Activated CD4-positive, alpha-beta T cell treated with anti-CD3 and anti-CD28 coated beads, Interleukin-2, amount 50 U/mL, for 48 hours (primary cell): ENCODE data around the gene ZC3H4.

Experiments used
- DNase-seq, 2 experiments: peaks; one replicate each; pipeline ENCODE4 v3.0.0-alpha.2; 2020

ZC3H4 gene

DNA sequence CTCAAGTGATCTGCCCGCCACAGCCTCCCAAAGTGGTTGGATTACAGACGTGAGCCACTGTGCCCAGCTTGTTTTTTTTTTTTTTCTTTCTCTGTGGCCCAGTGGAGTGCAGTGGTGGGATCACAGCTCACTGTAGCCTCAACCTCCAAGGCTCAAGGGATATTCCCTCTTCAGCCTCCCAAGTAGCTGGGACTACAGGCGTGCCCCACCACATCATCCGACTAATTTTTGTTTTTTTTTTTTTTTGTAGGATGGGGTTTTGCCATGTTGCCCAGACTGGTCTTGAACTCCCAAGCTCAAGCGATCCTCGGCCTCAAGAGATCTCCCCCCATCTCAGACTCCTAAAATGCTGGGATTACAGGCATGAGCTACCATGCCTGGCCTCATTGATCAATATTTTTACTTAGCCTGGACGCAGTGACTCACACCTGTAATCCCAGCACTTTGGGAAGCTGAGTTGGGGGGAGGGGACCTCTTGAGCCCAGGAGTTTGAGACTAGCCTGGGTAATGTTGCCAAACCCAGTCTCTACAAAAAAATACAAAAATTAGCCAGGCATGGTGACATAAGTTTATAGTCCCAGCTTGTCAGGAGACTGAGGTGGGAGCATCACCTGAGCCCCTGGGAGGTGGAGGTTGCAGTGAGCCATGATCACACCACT lies 18.7 kb upstream of the ZC3H4 start:
- DNase-seq = no peak

DNA sequence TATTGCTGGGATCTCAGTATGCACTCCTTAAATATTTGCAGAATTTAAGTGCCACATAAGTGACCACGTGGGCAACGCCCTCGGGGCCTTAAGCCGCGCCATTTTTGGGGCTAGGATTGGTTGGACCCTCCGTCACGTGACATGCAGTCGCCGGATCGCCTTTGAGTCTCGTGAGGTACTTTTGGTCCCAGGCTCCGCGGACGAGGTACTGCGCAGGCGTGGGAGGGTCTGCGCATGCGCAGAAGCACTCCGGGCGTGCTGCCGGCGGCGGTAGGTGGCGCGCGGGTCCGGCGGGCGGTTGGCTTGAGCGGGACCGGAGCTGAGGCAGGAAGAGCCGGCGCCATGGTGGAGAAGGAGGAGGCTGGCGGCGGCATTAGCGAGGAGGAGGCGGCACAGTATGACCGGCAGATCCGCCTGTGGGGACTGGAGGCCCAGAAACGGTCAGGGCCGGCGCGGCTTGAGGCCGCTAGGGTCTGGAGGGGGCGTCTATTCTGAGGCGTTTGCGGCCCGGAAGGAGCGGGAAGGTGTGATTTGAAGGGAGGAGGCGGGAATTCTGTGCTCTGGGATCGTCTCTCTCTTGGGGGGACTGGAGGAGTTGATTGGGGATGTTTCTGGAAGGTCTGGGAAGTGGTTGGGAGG lies 17.1 kb upstream of the ZC3H4 start, which contains the start of gene SAE1:
SAE1 (plus strand) TSS at position 247 of the 639 bp plus-strand sequence; CDS start at position 343, 96 bp downstream.
- DNase-seq = peak; percentile 99

DNA sequence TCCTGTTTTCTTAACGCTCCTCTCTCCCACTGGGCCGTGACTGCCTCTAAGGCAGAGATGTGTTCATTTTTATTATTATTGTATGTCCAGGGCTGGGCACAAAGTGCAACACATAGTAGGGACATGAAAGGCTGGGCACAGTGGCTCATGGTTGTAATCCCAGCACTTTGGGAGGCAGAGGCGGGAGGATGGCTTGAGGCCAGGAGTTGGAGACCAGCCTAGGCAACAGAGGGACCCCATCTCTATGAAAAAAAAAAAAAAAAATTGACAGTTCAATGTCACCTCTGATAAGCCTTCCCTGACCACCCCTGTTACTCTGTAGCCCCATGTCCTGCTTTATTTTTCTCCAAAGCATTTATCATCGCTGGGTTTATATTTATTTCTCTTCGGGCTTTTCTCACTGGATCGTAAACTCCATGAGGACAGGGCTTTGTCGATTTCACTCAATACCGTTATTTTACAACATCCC lies 16.6 kb upstream of the ZC3H4 start:
- no peak for DNase-seq

DNA sequence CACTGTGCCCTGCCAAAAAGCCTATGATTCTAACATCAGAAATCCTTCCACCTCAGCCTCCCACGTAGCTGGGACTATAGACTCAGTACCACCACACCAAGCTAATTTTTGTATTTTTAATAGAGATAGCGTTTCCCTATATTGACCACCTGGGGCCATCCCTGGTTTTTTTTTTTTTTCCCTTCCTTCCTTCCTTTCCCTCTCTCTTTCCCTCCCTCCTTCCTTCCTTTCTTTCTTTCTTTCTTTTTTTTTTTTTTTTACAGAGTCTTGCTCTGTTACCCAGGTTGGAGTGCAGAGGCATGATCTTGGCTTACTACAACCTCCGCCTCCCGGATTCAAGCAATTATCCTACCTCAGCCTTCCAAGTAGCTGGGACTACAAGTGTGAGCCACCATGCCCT lies 16.0 kb upstream of the ZC3H4 start:
- no peak for DNase-seq

DNA sequence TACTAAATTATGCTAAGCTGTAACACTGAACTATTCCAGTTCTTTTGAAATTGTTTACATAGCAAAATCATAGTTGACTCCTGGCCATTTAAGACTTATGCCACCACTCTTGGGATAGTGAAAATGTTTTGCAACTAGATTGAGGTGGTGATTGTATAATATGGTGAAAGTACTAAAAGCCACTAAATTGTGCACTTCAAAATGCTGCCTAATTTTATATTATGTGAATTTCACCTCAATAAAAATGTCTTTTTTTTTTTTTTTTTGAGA lies 12.0 kb upstream of the ZC3H4 start:
- DNase-seq = no peak

DNA sequence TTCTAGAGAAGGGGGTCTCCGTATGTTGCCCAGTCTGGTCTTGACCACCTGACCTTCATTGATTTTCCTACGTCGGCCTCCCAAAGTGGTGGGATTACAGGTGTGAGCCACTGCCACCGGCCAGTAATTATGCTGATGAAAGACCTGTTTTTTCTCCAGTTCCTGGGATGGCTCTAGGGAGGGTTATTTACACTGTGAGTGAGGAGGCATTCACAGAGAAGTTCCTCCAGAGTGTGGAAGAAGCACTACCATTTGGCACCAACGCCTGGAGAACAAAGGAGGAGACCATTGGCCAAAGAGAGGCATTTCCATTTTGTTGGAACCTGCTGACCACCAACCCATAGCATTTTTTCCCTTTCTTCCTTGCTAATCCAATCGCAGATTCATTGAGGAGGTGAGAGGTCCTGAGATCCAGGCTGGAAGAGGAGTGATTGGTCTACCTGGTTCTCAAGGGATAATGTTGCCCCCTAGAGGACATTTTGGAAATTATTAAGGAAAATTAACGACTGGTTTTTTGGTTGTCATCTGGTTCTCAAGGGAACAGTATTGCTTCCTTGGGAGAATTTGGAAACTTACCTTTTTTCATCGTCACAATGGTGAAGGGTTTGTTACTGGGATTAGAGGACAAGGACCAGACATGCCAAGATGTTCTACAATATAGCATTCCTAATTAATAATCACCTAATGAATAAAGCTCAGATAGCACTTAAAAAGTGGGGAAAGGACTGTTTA lies 11.5 kb upstream of the ZC3H4 start:
- DNase-seq = no peak

DNA sequence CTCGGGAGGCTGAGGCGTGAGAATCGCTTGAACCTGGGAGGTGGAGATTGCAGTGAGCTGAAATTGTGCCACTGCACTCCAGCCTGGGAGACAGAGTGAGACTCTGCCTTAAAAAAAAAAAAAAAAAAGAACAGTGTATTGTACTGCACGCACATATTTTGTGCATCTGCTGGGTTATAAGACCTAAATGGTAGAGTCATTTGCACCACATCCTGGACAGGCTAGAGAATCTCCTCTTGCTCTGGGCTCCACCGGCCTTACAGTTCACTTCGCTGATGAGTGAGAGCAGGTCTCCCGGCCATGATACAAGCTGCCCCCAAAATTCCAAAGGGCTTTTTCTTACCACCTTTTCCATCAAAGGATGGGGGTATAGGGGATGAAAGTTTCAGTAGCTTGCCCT lies 9.8 kb upstream of the ZC3H4 start:
- no peak for DNase-seq

DNA sequence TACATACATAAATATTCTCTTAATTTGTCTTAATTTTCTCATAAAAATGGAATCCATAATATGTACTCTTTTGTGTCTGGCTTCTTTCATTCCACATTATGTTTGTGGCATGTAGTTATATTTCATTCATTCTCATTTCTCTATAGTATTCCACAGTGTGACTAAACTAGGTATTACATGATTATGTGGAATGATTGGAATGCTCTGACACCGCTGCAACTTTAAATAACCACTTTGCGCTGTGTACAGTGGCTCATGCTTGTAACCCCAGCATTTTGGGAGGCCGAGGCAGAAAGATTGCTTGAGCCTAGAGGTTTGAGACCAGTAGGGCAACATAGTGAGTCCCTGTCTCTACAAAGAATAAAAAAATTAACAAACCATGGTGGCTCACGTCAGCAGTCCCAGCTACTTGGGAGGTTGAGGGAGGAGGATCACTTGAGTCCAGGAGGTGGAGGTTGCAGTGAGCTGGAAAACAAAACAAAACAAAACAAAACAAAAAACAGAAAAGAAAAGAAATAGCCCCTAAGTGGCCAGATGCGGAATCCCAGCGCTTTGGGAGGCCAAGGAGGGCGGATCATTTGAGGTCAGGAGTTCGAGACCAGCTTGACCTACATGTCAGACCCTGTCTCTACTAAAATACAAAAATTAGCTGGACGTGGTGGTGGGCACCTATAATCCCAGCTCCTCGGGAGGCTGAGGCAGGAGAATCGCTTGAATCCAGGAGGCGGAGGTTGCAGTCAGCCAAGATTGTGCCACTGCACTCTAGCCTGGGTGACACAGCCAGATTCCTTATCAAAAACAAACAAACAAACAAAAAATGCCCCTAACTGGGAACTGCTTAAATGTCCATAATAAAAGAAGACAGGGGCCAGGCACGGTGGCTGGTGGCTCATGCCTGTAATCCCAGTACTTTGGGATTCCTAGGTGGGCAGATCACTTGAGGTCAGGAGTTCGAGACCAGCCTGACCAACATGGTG lies 9.1 kb upstream of the ZC3H4 start:
- no peak for DNase-seq

DNA sequence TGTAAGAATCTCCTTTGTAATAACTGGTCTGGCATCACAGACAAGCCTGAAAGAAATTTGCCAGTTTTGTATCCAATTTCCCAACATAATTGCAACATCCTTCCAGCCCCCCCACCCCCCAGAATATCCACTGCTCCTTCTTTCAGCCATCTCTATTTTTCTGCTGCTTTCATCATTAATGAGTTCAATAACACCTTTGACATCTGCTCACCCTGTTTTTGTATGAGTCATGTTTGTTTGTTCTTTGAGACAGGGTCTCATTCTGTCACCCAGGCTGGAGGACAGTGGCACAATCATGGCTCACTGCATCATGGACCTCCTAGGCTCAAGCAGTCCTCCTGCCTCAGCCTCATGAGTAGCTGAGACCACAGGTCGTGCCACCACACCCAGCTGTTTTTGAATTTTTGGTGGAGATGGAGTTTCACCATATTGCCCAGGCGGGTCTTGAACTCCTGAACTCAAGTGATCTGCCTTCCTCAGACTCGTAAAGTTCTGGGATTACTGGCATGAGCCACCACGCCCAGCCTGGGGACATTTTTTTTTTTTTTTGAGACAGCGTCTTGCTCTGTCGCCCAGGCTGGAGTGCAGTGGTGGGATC lies 7.0 kb upstream of the ZC3H4 start:
- DNase-seq = no peak

DNA sequence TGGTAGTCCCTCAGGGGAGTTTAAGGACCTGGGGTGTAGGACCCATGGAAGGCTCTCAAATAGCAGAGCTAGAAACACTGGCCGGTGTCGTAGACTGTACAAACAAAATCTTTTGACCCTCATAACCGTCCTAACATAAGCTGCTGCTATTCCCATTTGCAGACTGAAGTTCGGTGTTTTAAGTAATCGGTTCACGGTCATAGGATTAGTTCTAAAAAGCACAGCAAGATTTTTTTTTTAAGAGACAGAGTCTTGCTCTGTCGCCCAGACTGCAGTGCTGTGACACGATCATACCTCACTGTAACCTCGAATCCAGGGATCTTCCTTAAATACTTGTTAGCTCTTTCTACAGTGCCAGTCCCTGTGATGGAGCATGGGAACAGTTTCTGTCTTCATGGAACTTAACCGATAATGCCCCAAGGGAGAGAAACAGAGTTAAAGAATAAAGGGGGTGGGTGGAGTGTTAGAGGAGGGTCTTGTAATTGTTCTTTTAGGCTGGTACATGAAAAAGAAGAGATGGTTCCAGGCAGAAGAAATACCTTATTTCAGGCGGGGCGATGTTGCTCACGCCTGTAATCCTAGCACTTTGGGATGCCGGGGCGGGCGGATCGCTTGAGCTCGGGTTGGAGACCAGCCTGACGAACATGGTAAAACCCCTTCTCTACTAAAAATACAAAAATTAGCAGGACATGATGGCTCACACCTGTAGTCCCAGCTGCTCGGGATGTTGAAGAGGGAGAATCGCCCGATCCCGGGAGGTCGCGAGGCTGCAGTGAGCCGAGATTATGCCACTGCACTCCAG lies 475 bp upstream of the ZC3H4 start:
- no peak for DNase-seq

DNA sequence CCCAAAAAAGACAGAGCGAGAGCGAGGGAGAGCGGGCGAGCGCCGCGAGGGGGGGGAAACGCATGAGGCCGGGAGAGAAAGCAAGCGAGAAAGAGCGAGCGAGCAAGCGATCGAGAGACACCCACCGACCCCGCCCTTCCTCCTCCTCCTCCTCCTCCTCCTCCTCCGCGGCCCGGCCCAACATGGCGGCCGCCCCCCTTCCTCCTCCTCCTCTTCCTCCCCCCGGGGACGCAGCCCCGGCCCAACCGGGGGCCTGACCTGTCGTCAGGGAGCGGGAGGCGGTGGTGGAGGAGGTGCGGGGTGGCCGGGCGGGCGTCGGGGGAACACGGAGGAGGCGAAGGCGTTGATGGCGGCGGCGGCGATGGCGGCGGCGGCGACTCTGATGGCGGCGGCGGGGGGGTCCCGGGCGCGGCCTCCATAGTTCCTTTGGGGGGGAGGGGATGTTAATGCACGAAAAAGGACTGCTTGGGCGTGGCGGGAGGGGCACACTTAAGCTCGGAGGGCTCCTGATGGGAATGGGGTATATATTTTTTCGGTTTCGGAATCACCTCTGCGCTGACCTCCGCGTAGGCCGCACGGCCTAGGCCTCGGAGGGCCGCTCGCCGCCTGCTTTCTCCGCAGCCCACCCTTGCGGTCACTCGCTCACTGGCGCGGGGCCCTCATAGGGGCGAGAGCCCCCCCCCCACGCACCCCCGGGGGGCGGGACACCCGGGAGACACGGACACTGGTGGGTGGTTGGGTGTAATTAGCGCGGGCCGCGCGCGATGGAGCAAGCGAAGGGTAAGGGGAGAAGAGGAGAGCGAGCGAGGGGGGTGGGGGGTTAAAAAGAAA lies 1.2 kb downstream of the ZC3H4 start:
- peak; percentile 85 to 87 for DNase-seq

DNA sequence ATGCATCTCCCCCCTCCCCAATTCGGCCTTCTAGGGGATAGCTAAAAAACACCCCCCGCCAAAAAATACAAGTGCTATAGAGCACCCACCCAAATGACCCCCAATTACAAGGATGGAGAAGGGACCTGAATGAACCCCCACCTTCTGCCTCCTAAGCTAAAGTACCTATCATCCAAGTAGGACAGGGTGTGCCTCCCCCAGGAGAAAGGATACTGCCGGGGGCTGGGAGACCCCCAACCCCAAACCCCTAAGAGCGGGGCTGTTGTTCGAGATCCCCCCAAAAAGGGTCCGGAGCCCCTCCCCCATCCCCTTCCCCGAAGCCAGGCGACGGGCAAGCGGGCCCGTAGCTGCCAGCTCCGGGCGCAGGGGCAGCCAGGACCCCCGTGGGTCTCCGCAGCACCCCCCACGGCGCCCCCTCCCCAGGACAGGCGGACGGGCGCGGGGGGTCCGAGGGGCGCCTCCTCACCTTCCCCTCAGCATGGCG lies 1.9 kb downstream of the ZC3H4 start:
- peak in 1 of 2 experiments; percentile 40 for DNase-seq

DNA sequence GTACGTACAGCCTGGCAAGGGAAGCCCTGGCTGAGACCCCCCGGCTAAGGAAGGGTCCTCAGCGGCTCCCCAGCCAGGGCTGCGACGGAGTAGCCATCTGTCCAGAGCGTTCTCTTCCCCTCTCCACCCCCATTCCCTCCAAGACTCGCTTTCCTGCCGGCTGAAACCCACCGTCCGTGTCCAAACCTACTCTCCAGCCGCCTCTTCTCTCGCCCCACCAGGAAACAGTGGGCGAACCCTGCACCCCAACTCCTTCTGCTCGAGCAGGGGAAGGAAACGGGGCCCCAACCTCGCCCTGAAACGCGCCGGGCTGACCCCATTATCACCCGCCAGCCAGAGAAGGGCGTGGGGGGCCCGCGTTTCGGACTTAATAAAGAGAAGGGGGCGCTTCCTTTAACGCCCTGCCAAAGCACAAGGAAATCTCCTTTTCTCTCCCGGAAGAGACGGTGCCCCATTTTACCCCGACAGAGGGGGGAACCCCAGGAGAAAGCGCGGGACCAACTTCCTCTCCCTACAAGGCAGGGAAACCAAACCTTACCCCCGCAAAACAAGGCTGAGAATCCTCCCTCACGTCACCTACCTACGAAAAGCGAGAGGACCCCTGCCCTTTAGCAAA lies 2.5 kb downstream of the ZC3H4 start:
- peak; percentile 55 to 63 for DNase-seq

DNA sequence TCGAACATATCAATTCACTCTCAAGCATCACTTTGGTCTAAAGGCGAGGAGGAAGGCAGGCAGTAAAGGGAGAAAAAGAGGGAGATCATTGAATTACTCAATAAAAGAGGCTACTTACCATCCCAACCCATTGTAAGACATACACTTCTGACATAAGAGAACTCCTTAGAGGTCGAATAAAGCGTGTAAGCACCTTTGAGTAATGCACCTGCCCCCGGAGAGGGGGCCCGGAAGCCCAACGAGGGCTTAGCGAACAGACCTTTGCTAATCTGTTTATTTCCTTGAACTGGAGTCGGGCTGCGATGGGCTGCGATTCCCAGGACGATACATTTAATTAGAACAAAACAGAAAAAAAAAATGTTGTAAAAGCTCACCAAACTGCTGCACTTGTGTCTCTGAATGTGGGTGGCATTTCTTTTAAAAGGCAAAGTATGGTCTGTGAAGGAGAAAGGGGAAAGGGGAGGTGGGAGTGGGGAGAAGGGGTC lies 3.0 kb downstream of the ZC3H4 start:
- DNase-seq = peak; percentile 39 to 52

DNA sequence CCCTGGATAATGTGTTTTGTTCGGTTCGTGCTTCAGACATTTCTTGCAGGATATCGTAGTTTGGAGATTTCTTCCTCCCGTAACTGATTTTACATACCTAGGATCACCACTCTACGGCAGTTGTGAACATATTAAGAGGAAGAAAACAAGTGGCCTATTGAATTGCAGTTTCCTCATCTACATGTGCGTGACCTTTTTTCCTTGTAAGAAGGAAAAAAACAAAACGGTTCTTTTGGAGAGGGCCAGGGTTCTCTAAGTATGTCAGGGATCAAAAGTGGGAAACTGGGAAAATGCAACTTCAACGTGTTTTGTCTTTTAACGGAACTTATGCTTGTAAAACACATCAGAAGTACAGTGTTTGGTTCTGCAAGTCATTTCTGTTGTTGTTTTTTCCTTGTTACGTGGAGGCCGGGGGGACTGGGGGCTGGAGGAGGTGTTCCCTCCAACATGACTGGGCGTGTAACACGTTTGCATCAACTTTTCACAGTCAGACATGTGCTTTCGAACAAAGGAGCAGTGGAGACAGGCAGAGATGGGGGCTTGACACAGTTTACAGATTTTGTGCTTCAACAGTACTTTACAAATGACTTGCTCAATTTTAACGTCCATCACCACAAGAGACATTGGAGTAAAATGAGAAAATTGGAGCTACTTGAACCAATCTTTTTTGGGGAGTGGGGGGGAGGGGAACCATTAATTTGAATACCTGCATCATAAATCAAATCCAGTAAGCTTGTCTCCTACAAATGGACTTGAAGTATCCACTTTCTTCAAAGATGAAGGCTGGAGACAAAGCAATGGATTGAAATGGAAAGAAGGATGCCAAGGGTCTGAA lies 3.8 kb downstream of the ZC3H4 start:
- peak; percentile 70 to 77 for DNase-seq

DNA sequence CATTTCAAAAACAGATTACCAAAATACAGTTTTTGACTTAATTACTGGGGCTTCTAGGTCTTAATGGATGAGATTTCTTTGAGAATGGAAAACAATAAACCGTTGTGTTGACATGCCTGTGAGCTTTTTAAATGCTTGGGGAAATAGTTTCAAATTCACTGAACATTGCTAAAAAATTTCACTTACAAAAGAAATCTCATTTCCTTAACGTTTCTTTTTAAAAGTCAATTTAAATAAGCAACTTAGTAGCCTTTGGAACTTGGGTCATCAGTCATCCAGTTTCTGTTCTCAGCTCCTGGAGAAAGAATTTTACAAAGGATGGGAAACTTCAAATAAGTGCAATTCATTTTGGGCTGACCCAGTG lies 4.4 kb downstream of the ZC3H4 start:
- no peak for DNase-seq

DNA sequence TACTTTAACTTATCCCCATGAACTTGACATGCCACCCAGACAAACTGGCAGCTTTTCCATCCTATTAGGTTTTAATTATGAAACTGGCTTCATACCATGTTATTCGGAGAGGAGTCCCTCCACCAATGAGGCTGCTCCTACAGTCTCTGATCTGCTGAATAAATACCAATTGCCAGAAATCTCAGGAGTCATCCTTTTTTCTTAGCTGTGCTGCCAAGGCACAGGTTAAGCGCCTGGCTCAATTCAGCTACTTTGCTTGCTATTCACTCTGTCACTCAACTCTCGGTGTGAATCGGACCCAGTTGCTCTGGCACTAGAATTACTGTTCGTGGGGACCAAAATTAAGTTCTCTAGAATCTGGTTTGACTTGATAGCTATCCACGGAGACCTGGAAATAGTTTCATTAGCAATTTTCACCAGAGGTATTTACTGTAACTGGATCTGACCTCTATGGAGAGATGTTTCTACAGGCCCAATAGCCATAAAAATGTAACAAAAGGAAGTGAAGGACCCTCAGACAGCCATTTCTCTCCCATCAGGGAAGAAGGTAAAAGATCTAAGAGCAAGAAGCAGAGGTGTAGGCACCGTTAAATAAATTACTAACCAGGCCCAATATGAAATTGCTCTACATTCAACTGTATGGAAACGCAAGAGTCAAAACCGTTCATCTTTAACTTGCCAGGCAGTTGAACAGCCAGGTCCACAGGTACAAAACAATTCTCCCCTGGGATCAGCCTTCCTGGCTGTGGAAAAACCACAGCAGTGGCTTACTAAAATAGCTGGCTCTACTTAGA lies 5.4 kb downstream of the ZC3H4 start:
- no peak for DNase-seq
